HG03432 (cell line): Measurements from ENCODE around the gene PTCH2.
A peak's percentile ranks its signal among the peaks of the same experiment; 100 is the strongest.

Source experiments
- ATAC-seq: cut with Tn5 transposase; IDR thresholded peaks from one replicate; pipeline ENCODE4 v1.9.1; 2021; ENCODE audit warnings: mild to moderate bottlenecking, moderate library complexity; ENCODE audit not compliant: unreplicated experiment

PTCH2 gene

DNA sequence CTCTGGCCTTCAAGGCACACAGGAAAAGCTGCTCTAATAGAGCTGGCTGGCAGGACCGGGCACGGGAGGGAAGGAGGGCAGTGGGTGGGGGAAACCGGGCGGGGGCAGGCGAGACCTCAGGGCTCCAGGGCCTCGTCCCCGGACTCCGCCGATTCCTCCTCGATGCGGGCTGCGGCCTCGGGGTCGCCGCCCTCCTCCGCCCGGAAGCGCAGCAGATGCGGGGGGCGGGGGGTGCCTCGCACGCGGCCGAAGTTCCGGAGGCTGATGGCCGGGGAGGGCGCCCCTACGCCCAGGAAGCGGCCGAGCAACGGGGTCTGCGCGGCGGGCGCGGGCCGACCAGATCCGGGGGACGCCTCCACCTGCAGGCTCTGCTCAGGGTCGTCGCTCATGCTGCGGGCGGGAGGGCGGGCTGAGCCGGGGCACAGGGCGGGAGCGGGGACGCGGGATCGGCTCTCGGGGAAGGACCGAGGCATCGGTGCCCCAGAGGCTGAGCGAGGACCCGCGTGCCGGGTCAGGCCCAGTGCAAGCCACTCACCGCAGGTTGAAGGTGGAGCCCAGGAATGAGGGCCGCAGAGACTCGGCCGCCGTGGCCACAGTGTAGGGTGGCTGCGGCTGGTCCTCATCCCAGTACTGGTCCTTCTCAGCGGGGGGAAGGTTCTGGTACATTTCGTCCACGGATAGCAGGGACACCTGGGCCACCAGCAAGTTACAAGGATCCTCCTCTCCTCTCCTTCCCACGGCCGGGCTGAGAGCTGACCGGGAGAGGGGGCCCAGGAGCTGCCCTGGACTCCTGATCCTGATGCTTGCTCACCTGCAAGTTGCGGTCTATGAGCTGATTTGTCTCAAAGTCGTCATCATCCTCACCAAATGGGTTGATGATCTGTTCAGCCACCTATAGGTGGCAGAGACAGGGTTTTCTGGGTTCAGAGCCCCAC lies 58.7 kb downstream of the PTCH2 start:
- ATAC-seq: no peak

DNA sequence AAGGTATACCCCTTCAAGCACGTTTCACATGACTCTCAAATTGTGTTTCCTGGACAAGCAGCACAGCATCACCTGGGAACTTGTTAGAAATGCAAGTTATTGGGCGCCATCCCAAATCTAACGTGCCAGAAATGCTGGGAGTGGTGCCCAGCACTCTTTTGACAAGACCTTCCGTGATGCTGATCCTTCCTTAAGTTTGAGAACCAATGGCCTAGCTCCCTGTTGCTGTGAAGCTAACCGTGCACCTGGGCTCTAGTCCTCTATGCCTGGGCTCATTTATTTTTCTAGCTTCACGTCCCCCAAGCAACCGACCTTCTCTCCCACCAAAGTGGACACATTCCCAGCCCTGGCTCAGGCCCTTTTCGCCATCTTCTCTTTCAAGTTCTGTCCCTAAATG lies 59.4 kb downstream of the PTCH2 start:
- ATAC-seq: no peak

- no peak for ATAC-seq
These were observed 62.4 kb downstream of the PTCH2 start for GRCh38 chr1:44780583-44781121.

GRCh38 chr1:44778705-44779576 lies 64.1 kb downstream of the PTCH2 start:
- ATAC-seq: no peak

DNA sequence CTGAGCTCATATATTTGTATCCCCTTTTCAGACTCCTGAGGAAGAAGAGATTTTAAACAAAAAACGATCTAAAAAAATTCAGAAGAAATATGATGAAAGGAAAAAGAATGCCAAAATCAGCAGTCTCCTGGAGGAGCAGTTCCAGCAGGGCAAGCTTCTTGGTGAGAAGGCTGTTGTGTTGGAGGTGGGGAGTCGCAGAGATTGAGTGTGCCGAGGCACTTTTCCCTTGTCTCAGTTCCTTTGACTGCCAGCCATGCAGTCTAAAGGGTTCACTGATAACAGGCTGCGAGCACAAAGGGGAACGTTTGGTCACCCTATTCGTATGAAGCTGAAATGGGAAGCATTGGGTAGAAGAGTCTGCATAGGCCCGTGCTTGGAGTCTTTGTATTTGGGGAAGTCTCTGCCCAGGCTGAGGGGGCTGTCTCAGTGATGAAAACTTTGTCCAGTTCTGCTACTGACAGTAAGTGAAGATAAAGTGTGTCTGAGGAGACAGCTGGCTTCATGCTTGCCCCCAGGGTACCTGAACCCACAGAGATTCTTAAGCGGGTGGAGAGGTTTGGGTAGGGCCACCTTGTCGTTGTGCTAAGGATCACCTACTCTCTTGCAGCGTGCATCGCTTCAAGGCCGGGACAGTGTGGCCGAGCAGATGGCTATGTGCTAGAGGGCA lies 65.0 kb downstream of the PTCH2 start:
- ATAC-seq: no peak

- no peak for ATAC-seq
These were observed 65.5 kb downstream of the PTCH2 start for GRCh38 chr1:44777547-44777946.

- no peak for ATAC-seq
These were observed 66.4 kb downstream of the PTCH2 start for GRCh38 chr1:44776730-44777068.

DNA sequence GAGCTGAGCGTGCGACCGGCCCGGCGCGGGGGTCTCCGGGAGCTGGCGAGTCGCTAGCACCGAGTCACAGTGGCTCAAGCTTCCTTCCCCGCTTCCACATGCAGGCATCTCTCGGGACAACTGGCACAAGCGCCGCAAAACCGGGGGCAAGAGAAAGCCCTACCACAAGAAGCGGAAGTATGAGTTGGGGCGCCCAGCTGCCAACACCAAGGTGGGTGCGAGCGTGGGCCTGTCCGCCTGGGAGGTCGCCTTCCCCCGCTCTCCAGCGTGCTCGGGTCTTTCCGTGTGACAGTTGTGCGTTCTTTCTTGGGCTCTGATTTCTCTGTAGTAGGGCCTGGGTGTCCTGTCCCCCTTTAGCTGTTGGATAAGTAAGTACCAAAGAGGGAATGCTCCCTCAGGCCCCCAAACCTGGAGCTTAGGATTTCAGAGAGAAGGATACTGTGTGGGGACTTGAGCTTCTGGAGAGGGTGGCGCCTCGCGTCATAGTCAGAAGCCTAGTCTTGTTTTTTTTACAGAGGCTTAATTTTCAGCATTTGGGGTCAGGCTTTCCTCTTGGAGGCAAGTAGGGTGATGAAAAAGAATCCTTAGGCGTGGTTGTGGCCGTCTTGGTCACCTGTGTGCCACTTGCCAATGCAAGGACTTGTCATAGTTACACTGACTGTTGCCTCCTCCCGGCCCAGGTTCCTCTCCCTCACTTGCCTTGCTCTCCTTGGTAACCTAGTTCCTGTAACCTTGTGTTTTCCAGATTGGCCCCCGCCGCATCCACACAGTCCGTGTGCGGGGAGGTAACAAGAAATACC lies 66.9 kb downstream of the PTCH2 start:
- ATAC-seq: peak; percentile 23

DNA sequence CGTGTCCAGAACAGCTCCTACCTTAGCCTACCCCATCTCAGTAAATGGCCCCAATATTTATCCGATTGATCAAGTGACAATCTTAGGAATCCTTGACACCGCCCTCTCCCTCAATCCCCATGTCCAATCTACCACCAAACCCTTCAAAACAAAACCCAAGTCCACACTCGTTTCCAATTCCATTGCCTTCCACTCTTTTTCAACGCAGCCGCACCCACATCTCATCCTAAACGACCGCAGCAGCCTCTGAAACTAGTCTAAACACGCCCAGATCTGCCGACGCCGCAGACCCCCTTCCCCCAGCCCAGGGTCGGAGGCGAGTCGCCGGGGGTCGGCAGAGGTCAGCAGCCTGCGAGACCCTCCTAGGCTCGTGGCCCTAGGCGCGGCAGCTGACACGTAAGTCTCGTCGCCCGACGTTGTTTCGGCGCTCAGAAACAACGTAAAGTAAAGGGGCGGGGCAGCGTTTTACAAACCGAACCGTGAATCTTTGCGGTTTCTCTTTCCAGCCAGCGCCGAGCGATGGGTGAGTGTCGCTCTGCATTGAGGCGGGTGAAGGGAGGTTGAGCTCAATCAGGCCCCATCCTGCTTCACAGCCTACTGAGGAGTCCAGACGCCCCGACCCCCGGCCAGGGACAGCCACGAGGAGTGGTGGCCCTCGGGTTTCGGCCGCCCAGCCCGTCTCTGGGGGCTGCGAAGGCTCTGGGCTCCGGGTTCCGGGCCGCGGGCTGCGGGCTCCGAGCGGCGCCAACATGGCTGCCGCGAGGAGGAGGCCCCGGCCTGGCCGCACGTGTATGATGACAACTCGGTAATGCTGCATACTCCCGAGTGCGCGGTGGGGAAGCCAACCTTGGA lies 67.7 kb downstream of the PTCH2 start, which contains the start of gene RPS8:
TSS of gene RPS8 (plus strand) at position 463 of the 852 bp plus-strand sequence. CDS start at position 520, 57 bp downstream.
- ATAC-seq: peak; percentile 83
